MG63 (cell line): Measurements from ENCODE around the gene TBC1D21. TPM values are rescaled to one million over a fixed set of nuclear protein-coding genes. Genes with fewer than 3 reads are reported as not detected.
"Not testable (repeated sequence)": the region's sequence is repeated elsewhere in the genome, so short reads cannot be mapped to it uniquely, and the experiment has no call there.

Experiments
- DNase-seq: peaks from one replicate; pipeline ENCODE4 v3.0.0-alpha.2; 2020
- H3K27me3 ChIP-seq: fragments of 250-450 bp; sonication (Bioruptor Pico); 2 replicates; pipeline ENCODE4 v1.5.1; 2020; ENCODE audit warnings: mild to moderate bottlenecking, moderate library complexity
- H3K36me3 ChIP-seq: fragments of 250-450 bp; sonication (Bioruptor Pico); 2 replicates; pipeline ENCODE4 v1.5.1; 2020; ENCODE audit warnings: mild to moderate bottlenecking, moderate library complexity
- H3K4me3 ChIP-seq: fragments of 250-450 bp; sonication (Bioruptor Pico); 2 replicates; pipeline ENCODE4 v1.5.1; 2020; ENCODE audit warnings: mild to moderate bottlenecking, moderate library complexity
- H3K9me3 ChIP-seq: fragments of 250-450 bp; sonication (Bioruptor Pico); 2 replicates; pipeline ENCODE4 v1.5.1; 2020; ENCODE audit warnings: mild to moderate bottlenecking, moderate library complexity
- total RNA-seq: library from RNA; depleted of rRNA; stranded (reverse); fragments of >200 nt; shearing (Covaris generic); gene quantifications from 2 replicates; pipeline ENCODE4 v1.2.3, GENCODE V29; 2014; ENCODE audit warnings: low replicate concordance; rRNA removed

The TBC1D21 gene
- total RNA-seq, 1 experiment from 2014 or later: not detected

GRCh38 chr15:73928971-73929627, 55.7 kb downstream of the TBC1D21 start:
- no peaks in the 10 kb centered on the region for H3K9me3 ChIP-seq
- H3K4me3 ChIP-seq: peak overlapping the region; percentile 66
- H3K36me3 ChIP-seq: peaks cover 68% of the 10 kb centered on the region
- no peaks in the 10 kb centered on the region for H3K27me3 ChIP-seq
- DNase-seq: peak; percentile 45

GRCh38 chr15:73930371-73930770, 57.0 kb downstream of the TBC1D21 start:
- H3K9me3 ChIP-seq: no peaks in the 10 kb centered on the region
- peak; percentile 98 for DNase-seq
- H3K27me3 ChIP-seq: no peaks in the 10 kb centered on the region
- H3K4me3 ChIP-seq: peak overlapping the region; percentile 66
- H3K36me3 ChIP-seq: peaks cover 75% of the 10 kb centered on the region

GRCh38 chr15:73930790-73931281, 57.5 kb downstream of the TBC1D21 start:
- peak overlapping the region; percentile 66 for H3K4me3 ChIP-seq
- H3K36me3 ChIP-seq: peaks cover 75% of the 10 kb centered on the region
- H3K27me3 ChIP-seq: no peaks in the 10 kb centered on the region
- peak; percentile 98 for DNase-seq
- no peaks in the 10 kb centered on the region for H3K9me3 ChIP-seq

GRCh38 chr15:73931441-73931840, 58.1 kb downstream of the TBC1D21 start:
- DNase-seq: no peak
- H3K9me3 ChIP-seq: no peaks in the 10 kb centered on the region
- no peak overlapping the region for H3K4me3 ChIP-seq

GRCh38 chr15:73932381-73933191, 59.2 kb downstream of the TBC1D21 start:
- H3K9me3 ChIP-seq: no peaks in the 10 kb centered on the region
- H3K4me3 ChIP-seq: no peak overlapping the region
- DNase-seq: no peak
- no peaks in the 10 kb centered on the region for H3K27me3 ChIP-seq
- H3K36me3 ChIP-seq: peaks cover 89% of the 10 kb centered on the region

More at GRCh38 chr15:73931441-73931840, 58.1 kb downstream of the TBC1D21 start:
- Histone ChIP-seq H3K36me3 (peaks cover 79% of the 10 kb centered on the region), H3K27me3 (no peaks in the 10 kb centered on the region)

- H3K9me3 ChIP-seq: no peaks in the 10 kb centered on the region
- no peaks in the 10 kb centered on the region for H3K27me3 ChIP-seq
- no peak overlapping the region for H3K4me3 ChIP-seq
- H3K36me3 ChIP-seq: peaks cover 96% of the 10 kb centered on the region
- DNase-seq: no peak
These were observed 60.9 kb downstream of the TBC1D21 start for GRCh38 chr15:73934281-73934680.

- no peaks in the 10 kb centered on the region for H3K27me3 ChIP-seq
- H3K4me3 ChIP-seq: no peak overlapping the region
- no peak for DNase-seq
- H3K36me3 ChIP-seq: peaks cover 92% of the 10 kb centered on the region
- H3K9me3 ChIP-seq: no peaks in the 10 kb centered on the region
These were observed 62.2 kb downstream of the TBC1D21 start for GRCh38 chr15:73935547-73935946.

- H3K4me3 ChIP-seq: no peak overlapping the region
- no peaks in the 10 kb centered on the region for H3K27me3 ChIP-seq
- DNase-seq: no peak
These were observed 62.8 kb downstream of the TBC1D21 start for GRCh38 chr15:73936181-73936580.

GRCh38 chr15:73936588-73937290, 63.4 kb downstream of the TBC1D21 start:
- H3K4me3 ChIP-seq: no peak overlapping the region
- peaks cover 89% of the 10 kb centered on the region for H3K36me3 ChIP-seq
- H3K9me3 ChIP-seq: no peaks in the 10 kb centered on the region
- no peaks in the 10 kb centered on the region for H3K27me3 ChIP-seq
- DNase-seq: no peak

More at GRCh38 chr15:73936181-73936580, 62.8 kb downstream of the TBC1D21 start:
- peaks cover 89% of the 10 kb centered on the region for H3K36me3 ChIP-seq
- H3K9me3 ChIP-seq: no peaks in the 10 kb centered on the region

- H3K4me3 ChIP-seq: no peak overlapping the region
- no peaks in the 10 kb centered on the region for H3K27me3 ChIP-seq
- DNase-seq: no peak
- H3K36me3 ChIP-seq: peaks cover 87% of the 10 kb centered on the region
- H3K9me3 ChIP-seq: no peaks in the 10 kb centered on the region
These were observed 63.9 kb downstream of the TBC1D21 start for GRCh38 chr15:73937296-73937695.

- Histone ChIP-seq H3K4me3 (no peak overlapping the region), H3K27me3 (no peaks in the 10 kb centered on the region), H3K9me3 (no peaks in the 10 kb centered on the region), H3K36me3 (peaks cover 87% of the 10 kb centered on the region)
- no peak for DNase-seq
These were observed 64.4 kb downstream of the TBC1D21 start for GRCh38 chr15:73937726-73938125.

- H3K36me3 ChIP-seq: peaks cover 87% of the 10 kb centered on the region
- not testable (repeated sequence) for DNase-seq, H3K27me3 ChIP-seq, H3K4me3 ChIP-seq, H3K9me3 ChIP-seq
These were observed 65.2 kb downstream of the TBC1D21 start for GRCh38 chr15:73938516-73938915.

Other genes with a start within 250 kb of the TBC1D21 start
- gene NPTN, start 240.2 kb upstream of the TBC1D21 start, total RNA-seq: 82.4 and 224 TPM in 2 replicates
- gene CD276, start 189.2 kb upstream of the TBC1D21 start, total RNA-seq: 139 and 155 TPM in 2 replicates
- 15.2 and 21.2 TPM in 2 replicates for gene INSYN1, start 120.2 kb upstream of the TBC1D21 start, total RNA-seq
- gene LOXL1, start 52.9 kb downstream of the TBC1D21 start, total RNA-seq: 206 and 224 TPM in 2 replicates
- gene STOML1, start 118.7 kb downstream of the TBC1D21 start, total RNA-seq: 45.3 and 53.1 TPM in 2 replicates
- 19.5 and 39.8 TPM in 2 replicates for gene PML, start 121.2 kb downstream of the TBC1D21 start, total RNA-seq
- not detected in 2 replicates for gene GOLGA6A, start 209.0 kb downstream of the TBC1D21 start, total RNA-seq